GM20000 (cell line): ENCODE measurements around the gene FAM234B.

Experiments used
- DNase-seq: peaks from one replicate; pipeline ENCODE4 v3.0.0; 2012; ENCODE audit warnings: low spot score
- TF ChIP-seq, protein P1 (sequence below): IDR thresholded peaks from 2 replicates; pipeline ENCODE4 v1.5.1; 2012; ENCODE audit warnings: mild to moderate bottlenecking, control low read depth; ENCODE audit errors: extremely low read depth, missing control alignments

FAM234B gene

DNA sequence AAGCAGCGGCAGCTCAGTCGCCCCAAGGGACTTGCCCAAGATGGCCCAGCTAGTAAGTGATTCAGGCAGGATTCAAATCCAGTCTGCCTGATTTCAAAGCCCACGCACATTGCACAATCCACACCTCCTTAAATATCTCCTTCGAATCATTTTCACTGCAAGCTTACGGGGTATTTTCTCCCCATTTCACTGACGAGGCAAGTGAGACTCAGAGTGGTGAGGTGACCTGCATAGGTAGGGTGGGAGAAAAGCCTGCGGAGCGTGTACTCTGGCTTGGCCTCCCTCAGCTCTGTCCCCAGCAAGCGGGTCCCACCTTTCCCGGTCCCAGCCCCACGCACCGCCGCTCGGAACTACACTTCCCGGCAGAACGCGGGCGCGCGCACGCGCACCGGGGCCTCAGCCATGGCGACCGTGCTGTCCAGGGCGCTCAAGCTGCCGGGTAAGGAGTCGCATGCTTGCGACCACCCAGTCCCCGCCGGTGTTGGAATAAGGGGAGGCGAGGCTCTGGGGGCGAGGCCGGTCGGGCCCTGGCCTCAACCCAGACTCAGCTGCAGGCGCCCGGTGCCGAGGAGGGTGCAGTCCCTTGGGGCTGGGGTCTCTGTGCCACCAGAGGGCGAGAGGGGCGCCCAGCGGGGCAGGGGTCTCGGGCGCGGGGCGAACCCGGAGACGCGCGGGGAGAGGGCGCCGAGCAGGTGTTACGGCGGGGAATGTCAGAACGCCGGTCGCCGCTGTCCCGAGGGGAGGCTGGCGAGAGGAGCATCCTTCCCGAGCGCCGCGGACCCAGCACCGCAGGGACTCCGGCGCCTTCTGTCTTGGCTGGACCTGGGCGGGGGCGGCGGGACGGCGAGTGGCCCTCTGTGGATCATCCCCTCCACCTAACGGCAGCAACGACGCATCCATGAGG is at the start of gene FAM234B:
Gene FAM234B (plus strand): TSS at position 380 of the 904 bp plus-strand sequence. CDS start 23 bp downstream, at position 403.
- peak; percentile 88 for DNase-seq
- TF ChIP-seq, protein P1, sequence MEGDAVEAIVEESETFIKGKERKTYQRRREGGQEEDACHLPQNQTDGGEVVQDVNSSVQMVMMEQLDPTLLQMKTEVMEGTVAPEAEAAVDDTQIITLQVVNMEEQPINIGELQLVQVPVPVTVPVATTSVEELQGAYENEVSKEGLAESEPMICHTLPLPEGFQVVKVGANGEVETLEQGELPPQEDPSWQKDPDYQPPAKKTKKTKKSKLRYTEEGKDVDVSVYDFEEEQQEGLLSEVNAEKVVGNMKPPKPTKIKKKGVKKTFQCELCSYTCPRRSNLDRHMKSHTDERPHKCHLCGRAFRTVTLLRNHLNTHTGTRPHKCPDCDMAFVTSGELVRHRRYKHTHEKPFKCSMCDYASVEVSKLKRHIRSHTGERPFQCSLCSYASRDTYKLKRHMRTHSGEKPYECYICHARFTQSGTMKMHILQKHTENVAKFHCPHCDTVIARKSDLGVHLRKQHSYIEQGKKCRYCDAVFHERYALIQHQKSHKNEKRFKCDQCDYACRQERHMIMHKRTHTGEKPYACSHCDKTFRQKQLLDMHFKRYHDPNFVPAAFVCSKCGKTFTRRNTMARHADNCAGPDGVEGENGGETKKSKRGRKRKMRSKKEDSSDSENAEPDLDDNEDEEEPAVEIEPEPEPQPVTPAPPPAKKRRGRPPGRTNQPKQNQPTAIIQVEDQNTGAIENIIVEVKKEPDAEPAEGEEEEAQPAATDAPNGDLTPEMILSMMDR = no peak

GRCh38 chr12:12995088-12995487 is 49.1 kb upstream of the FAM234B start:
- TF ChIP-seq, protein P1 = no peak
- DNase-seq = no peak

DNA sequence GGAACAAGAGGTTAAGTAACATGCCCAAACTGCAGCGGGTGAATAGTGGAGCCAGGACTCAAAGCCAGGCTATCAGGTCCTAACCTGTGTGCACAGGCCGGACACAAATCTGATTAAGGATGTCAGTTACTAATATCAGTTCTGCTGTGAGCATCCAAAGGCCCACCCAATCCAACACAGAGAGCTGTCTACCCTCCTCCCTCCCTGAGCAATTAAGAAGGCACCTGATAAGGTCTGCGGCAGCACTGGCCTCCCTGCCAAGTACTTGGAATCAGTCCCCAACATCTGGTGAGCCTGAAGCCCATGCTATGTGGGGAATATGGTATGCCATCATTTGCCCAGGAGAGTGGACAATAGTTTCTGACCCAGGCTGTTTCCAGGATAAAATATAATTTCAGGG is 48.0 kb upstream of the FAM234B start:
- TF ChIP-seq, protein P1 = no peak
- DNase-seq = no peak

GRCh38 chr12:12997156-12997555 is 47.0 kb upstream of the FAM234B start:
- DNase-seq = no peak
- TF ChIP-seq, protein P1 = no peak

- TF ChIP-seq, protein P1 = no peak
- DNase-seq = no peak
These were observed 46.4 kb upstream of the FAM234B start for GRCh38 chr12:12997734-12998133.

- no peak for DNase-seq
- TF ChIP-seq, protein P1 = no peak
These were observed 45.9 kb upstream of the FAM234B start for GRCh38 chr12:12998248-12998647.

DNA sequence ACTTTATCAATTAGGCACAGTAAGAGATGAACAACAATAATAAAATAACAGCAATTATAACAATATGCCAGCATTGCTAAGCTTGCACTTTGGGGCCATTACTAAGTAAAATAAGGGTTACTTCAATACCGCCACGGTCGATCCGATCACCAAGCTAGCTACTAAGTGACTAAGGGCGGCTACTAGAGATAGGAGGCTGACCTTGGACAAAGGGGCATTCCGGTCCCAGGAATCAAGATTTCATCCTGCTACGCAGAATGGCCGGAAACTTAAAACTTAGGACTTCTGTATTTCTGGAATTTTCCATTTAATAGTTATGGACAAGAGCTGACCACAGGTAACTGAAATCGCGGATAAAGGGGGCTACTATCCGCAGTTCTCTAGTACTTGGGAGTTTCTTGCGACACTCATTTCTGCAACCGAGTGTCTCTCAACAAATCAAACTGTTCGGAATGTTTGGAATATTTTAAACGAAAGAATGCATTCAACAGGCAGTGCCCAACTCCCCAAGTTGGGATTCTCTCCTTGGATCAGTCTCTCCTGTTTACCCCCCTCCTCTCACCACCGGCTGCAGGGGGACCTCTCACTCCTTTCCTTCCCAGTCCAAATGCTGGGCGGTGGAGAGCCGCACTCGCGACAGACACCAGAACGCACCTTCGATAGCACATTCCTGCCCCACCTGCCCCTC is 44.8 kb upstream of the FAM234B start:
- no peak for DNase-seq

More for the DNA sequence above, 44.8 kb upstream of the FAM234B start:
- TF ChIP-seq, protein P1 = no peak
